GM18505 (cell line): ENCODE measurements around the gene LHX3.

ENCODE experiments used
- ATAC-seq: cut with Tn5 transposase; IDR thresholded peaks from one replicate; pipeline ENCODE4 v1.9.1; 2021; ENCODE audit not compliant: unreplicated experiment
- POLR2A ChIP-seq: IDR thresholded peaks from 4 replicates; pipeline ENCODE4 v1.6.1; 2011; ENCODE audit warnings: borderline replicate concordance; ENCODE audit not compliant: insufficient read depth, insufficient read length; ENCODE audit errors: extremely low read depth

LHX3 gene

GRCh38 chr9:136204838-136205706, at the start of gene LHX3:
Gene LHX3, minus strand, starts transcription at chr9:136205128. Its CDS starts 116 bp downstream, at chr9:136205012.
- TF ChIP-seq POLR2A = no peak
- no peak for ATAC-seq

DNA sequence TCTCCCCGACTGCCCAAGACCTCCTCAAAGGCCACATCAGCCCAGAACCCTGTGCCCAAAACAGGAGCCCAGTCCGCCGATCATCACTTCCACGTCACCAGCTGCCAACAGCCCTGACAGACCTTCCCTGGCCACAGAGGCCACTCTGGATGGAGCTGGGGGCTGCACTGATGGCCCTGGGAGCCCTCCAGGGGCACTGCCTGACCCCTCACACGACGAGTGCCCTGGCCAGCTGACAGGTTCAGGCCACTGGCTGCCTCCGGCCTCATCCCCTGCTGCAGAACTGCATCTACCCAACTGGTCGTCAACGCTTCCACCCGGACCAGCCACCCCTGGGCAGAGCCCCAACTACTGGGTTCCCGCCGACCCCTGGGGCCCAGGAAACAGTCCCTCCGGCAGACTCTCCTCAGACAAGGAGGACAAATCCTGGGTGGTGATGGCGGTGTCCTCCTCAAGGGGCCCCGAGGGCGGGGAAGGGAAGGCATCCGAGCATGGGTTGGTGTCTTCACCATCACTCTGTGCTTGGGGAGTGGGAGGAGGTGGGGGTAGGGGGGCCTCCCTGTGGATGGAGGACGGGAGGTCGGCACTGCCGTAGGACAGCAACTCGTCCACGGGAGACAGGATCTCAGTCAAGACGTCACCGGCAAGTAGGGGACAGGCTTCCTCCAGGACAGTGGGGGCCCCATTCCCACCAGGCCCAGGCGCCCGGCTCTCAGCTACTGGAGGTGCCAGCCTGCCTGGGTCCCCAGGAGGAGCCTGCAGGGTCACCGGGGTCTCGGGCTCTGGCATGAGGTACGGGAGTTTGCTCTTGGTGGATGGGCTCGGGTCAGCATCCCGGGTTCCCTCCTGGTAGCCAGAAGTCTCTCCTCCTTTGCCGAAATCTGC, 48.6 kb upstream of the LHX3 start:
- no peak for TF ChIP-seq POLR2A

GRCh38 chr9:136252846-136253245, 47.9 kb upstream of the LHX3 start:
- no peak for TF ChIP-seq POLR2A
- no peak for ATAC-seq

More for the DNA sequence above, 48.6 kb upstream of the LHX3 start:
- no peak for ATAC-seq

- no peak for TF ChIP-seq POLR2A
These were observed 47.4 kb upstream of the LHX3 start for GRCh38 chr9:136252281-136252680.

DNA sequence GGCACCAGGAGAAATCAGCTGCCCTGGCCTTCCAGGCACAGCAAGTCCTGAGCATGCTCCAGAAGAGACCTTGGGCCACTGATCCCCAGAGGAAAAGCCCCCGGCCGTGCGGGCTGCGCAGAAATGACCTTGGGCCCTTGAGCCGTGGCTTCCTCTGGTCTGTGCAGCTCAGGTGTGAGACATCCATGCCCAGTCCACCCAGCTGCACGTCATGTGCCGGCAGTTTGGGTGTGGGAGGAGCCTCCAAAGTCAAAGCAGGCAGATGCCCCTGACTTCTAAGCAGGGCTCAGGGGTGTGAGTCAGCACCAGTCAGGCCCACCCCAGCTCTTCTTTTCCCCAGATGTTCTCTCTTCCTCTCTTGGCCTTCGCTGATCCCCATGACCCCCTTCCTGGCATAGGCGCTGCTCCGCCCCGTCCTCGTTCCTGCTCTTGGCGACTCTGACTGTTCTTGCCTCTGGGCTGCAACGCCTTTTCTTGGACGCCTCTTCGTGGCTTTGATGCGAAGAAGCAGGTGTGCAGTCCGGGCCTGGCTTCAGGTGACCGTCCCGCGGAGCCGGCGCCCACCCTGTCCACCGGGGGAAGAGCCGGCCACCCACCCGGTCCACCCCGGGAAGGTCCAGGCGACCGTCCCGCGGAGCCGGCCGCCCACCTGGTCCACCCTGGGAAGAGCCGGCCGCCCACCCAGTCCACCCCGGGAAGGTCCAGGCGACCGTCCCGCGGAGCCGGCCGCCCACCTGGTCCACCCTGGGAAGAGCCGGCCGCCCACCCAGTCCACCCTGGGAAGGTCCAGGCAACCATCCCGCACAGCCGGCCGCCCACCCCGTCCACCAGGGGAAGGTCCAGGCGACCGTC, 46.6 kb upstream of the LHX3 start:
- TF ChIP-seq POLR2A = no peak
- ATAC-seq = no peak

More at GRCh38 chr9:136252281-136252680, 47.4 kb upstream of the LHX3 start:
- no peak for ATAC-seq

DNA sequence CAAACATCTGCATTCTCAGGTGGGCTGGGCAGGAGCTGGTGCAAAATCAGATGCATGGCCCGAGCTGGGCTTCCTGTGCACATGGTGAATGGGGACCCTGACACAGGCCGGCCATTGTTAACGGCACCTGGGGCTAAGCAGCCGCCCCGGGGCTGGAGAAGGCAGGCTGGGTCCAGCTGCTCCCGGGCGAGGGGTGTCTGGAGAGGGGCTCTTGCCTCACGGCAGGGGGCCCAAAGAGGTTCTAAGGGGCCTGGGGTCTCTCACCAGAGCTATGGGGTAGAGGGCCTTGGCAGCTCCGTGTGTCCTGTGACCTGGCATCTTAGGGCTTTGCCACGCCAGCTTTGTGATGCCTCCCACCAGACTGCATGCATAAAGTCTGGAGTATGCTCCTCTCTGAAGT, 45.7 kb upstream of the LHX3 start:
- TF ChIP-seq POLR2A = no peak
- ATAC-seq = no peak

- no peak for TF ChIP-seq POLR2A
- no peak for ATAC-seq
These were observed 45.1 kb upstream of the LHX3 start for GRCh38 chr9:136249877-136250559.

DNA sequence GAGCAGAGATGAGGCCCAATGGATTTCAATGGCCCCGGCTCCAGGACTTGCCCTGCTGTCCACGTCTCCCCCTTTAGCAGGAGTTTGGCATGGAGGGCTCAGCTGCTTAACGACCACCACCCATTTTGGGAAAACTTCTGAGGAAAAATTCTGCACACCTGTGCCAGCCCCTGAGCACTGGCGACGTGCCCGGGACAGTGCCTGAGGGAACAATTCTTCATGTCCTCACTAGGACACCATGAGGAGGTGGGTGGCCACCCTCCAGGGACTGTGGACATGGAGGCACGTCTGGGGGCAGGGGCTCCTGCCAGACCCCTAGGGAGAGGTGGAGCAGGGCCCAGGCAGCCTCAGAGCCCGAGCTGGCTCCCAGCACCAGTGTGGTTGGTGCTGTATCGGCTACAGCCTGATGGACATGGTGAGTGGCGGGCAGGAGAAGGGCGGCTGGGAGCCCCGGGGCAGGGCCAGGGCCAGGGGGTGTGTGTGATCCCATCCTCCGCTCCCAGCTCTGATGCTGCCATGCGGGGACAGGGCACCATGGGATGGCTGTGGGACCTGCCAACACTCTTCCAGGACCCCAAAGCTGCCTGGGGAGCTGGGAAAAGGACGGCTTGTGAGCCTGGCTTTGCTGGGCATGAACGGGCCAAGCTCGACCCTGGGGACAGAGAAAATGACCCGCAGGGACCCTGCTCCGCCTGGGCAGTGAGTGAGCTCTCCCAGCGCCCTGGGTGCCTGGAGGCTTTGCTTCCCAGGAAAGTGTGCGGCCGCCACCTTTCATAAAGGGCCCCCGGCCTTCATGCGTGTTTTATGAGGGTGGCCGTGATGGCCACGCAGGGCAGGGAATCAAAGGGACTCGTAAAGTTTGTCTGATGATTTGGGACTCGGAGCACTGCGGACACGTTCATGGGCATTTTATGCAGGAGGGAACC, 44.3 kb upstream of the LHX3 start:
- TF ChIP-seq POLR2A = no peak
- ATAC-seq = no peak

DNA sequence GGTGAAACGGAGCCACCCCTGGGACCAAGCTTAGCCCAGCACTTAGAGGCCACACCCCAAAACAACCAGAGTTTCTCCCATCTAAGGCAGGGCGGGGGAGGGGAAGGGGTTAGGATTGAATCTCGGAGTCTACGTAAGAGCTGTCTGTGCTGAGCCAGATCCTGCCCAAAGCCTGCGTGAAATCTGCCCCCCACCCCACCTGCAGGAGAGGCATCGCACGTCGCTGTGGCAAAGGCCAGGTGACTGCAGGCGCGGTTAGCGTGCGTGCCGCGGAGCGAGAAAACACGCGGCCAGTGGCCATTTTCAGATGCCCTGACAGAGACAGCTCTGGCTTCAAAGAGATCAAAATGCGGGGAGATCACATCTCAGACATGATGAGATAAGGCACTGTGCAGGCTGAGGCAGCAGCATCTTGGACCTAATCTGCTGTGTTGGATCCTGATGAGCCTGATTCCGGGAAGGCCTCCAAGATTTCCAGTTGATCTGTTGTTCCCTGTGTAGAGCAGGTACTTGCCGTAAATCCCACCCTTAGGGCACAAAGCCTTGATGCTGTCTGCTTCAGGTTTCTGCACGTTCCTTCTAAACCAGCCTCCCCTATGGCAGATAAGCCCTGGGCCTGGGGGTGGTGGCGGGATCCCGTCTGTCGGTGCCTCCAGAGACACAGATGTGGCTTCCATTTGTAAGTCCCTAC, 43.2 kb upstream of the LHX3 start:
- no peak for ATAC-seq
- TF ChIP-seq POLR2A = no peak

- TF ChIP-seq POLR2A = no peak
- ATAC-seq = no peak
These were observed 42.6 kb upstream of the LHX3 start for GRCh38 chr9:136247551-136247916.
